Common myeloid progenitor, CD34-positive (primary cell): Measurements from ENCODE around the gene GPR161.

ENCODE experiments used
- CTCF ChIA-PET: fragments of 350-600 bp; sonication (Branson Sonifier 250); formaldehyde crosslinking; loops from one replicate; lab custom pipeline; 2021; ENCODE audit warnings: antibody characterized with exemption; lab: Charles Lee
- POLR2A ChIA-PET: fragments of 350-600 bp; sonication (Branson Sonifier 250); formaldehyde crosslinking; loops from one replicate; lab custom pipeline; 2021; ENCODE audit warnings: antibody characterized with exemption; lab: Charles Lee
- DNase-seq, 3 donors: peaks; one replicate each; pipeline versions ENCODE4 v3.0.0 to v3.0.0-alpha.2; 2013
- H3K27ac ChIP-seq, 2 experiments: 1 replicate in 1 of 2; 2 replicates in 1 of 2; pipeline ENCODE4 v1.7.0; 2013; ENCODE audit warnings: inconsistent platforms in 2 of 2, low read length in 2 of 2, mild to moderate bottlenecking in 2 of 2, low read depth in 1 of 2, moderate library complexity in 1 of 2; ENCODE audit not compliant: severe bottlenecking in 2 of 2, insufficient read depth in 1 of 2, poor library complexity in 1 of 2
- H3K27me3 ChIP-seq, 5 experiments: replicated peaks in 2 of 5; 1 replicate in 3 of 5; 2 replicates in 2 of 5; pipeline versions ENCODE4 v1.6.1 to v1.7.0; 2013; ENCODE audit warnings: low read length in 4 of 5, mild to moderate bottlenecking in 2 of 5, moderate library complexity in 2 of 5, inconsistent platforms in 1 of 5; ENCODE audit not compliant: insufficient read depth in 5 of 5, control insufficient read depth in 4 of 5
- H3K36me3 ChIP-seq, 4 experiments: 1 replicate in 2 of 4; 2 replicates in 2 of 4; pipeline versions ENCODE4 v1.6.1 to v1.7.0; 2013; ENCODE audit warnings: low read length in 3 of 4, control low read depth in 1 of 4, mild to moderate bottlenecking in 1 of 4; ENCODE audit not compliant: control insufficient read depth in 4 of 4, insufficient read depth in 4 of 4
- H3K4me1 ChIP-seq, 4 experiments: 1 replicate in 3 of 4; 2 replicates in 1 of 4; pipeline versions ENCODE4 v1.6.1 to v1.7.1; 2013; ENCODE audit warnings: low read length in 3 of 4, mild to moderate bottlenecking in 3 of 4, control low read depth in 1 of 4, inconsistent platforms in 1 of 4, moderate library complexity in 1 of 4; ENCODE audit not compliant: control insufficient read depth in 4 of 4, insufficient read depth in 4 of 4; ENCODE audit errors: control extremely low read depth in 1 of 4
- H3K4me3 ChIP-seq, 7 experiments: 1 replicate in 4 of 7; 2 replicates in 3 of 7; pipeline versions ENCODE4 v1.5.1 to v1.7.0; 2013; ENCODE audit warnings: mild to moderate bottlenecking in 7 of 7, low read length in 6 of 7, moderate library complexity in 6 of 7, inconsistent platforms in 2 of 7, low read depth in 2 of 7, control low read depth in 1 of 7; ENCODE audit not compliant: insufficient read depth in 4 of 7, control insufficient read depth in 1 of 7; ENCODE audit errors: extremely low read depth in 1 of 7
- H3K9me3 ChIP-seq, 5 experiments: 1 replicate in 4 of 5; 2 replicates in 1 of 5; pipeline versions ENCODE4 v1.6.1 to v1.7.1; 2013; ENCODE audit warnings: low read length in 4 of 5, mild to moderate bottlenecking in 2 of 5, inconsistent platforms in 1 of 5, low read depth in 1 of 5, moderate library complexity in 1 of 5; ENCODE audit not compliant: control insufficient read depth in 4 of 5, insufficient read depth in 2 of 5; ENCODE audit errors: control extremely low read depth in 1 of 5
- WGBS: methylation state at CpG from one replicate; pipeline ENCODE4 v1.1.5; 2013; ENCODE audit not compliant: insufficient coverage; 5-methylcytosine and 5-hydroxymethylcytosine counted together

Gene GPR161

DNA sequence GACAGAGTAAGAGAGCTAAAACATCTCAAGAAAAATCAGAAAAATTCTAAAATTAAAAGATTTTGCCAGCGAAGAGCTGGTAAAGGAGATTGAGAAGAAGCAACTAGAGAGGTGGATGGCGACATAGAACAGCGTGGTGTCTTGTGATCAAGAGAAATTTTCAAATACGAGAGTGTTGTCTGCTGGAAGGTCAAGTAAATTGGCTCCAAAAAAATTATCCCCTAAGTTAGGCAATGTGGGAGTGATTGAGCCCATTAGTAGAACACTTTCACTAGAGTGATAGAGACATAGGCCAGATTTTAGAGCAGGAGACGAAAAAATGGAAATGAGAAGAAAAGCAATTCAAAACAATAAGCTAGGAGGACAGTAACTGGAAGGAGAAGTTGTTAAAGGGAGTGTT, 105.5 kb downstream of the GPR161 start:
- H3K36me3 ChIP-seq, result peaks cover 0 to 14% (median 4%) of the 10 kb centered on the region in 4 experiments
- no peaks in the 10 kb centered on the region for H3K27me3 ChIP-seq
- WGBS, result 96% methylated on average over 4 of the region's 5 CpGs
- H3K4me1 ChIP-seq, result no peaks in the 10 kb centered on the region
- no peak for DNase-seq
- no peak overlapping the region for H3K27ac ChIP-seq
- POLR2A ChIA-PET, result no interaction called here
- CTCF ChIA-PET, result no interaction called here
- H3K9me3 ChIP-seq, result no peaks in the 10 kb centered on the region
- no peak overlapping the region for H3K4me3 ChIP-seq
